ELR (cell line): ENCODE data around the gene SOWAHA.

Experiments
- DNase-seq: peaks from one replicate; pipeline ENCODE4 v3.0.0-alpha.2; 2015; ENCODE audit warnings: low read depth

SOWAHA gene

GRCh38 chr5:132826424-132827082 is 13.5 kb downstream of the SOWAHA start:
- no peak for DNase-seq

GRCh38 chr5:132827943-132828673 is 15.0 kb downstream of the SOWAHA start:
- no peak for DNase-seq

- DNase-seq = no peak
Observed at GRCh38 chr5:132828846-132829494, 15.9 kb downstream of the SOWAHA start.

GRCh38 chr5:132829742-132830435 is 16.8 kb downstream of the SOWAHA start:
- peak; percentile 83 for DNase-seq

- peak; percentile 84 for DNase-seq
Observed at GRCh38 chr5:132830436-132831094, 17.5 kb downstream of the SOWAHA start, which contains the start of gene SHROOM1. Gene SHROOM1, minus strand, starts transcription at chr5:132830647. Its CDS starts 4,507 bp downstream, at chr5:132826140.

GRCh38 chr5:132831095-132831860 is 18.2 kb downstream of the SOWAHA start:
- no peak for DNase-seq

- DNase-seq = no peak
Observed at GRCh38 chr5:132832612-132833011, 19.5 kb downstream of the SOWAHA start.

- DNase-seq = no peak
Observed at GRCh38 chr5:132834057-132834456, 21.0 kb downstream of the SOWAHA start.

GRCh38 chr5:132836852-132837251 is 23.8 kb downstream of the SOWAHA start:
- no peak for DNase-seq

- DNase-seq = no peak
Observed at GRCh38 chr5:132837868-132838267, 24.8 kb downstream of the SOWAHA start.

- DNase-seq = no peak
Observed at GRCh38 chr5:132838516-132839282, 25.6 kb downstream of the SOWAHA start.

- DNase-seq = peak; percentile 71
Observed at GRCh38 chr5:132839426-132840301, 26.6 kb downstream of the SOWAHA start.

GRCh38 chr5:132840313-132840712 is 27.2 kb downstream of the SOWAHA start:
- DNase-seq = no peak

GRCh38 chr5:132840896-132841295 is 27.8 kb downstream of the SOWAHA start:
- no peak for DNase-seq

- peak; percentile 59 for DNase-seq
Observed at GRCh38 chr5:132841305-132841704, 28.2 kb downstream of the SOWAHA start.

- DNase-seq = no peak
Observed at GRCh38 chr5:132848270-132848669, 35.2 kb downstream of the SOWAHA start.

- no peak for DNase-seq
Observed at GRCh38 chr5:132849347-132849746, 36.2 kb downstream of the SOWAHA start.

- DNase-seq = peak; percentile 83
Observed at GRCh38 chr5:132850066-132850465, 37.0 kb downstream of the SOWAHA start.

GRCh38 chr5:132853323-132853722 is 40.2 kb downstream of the SOWAHA start:
- DNase-seq = no peak
